Activated naive CD4-positive, alpha-beta T cell treated with anti-CD3 and anti-CD28 coated beads, Interleukin-2, amount 10 ng/mL, durations not matched to agents 7 days and 5 days (primary cell): Measurements from ENCODE around the gene PPIG.
A peak's percentile ranks its signal among the peaks of the same experiment; 100 is the strongest.
"Not testable (repeated sequence)": the region's sequence is repeated elsewhere in the genome, so short reads cannot be mapped to it uniquely, and the experiment has no call there.

ENCODE experiments used
- CTCF ChIA-PET: fragments of 350-600 bp; sonication (Branson Sonifier 250); formaldehyde crosslinking; loops from one replicate; lab custom pipeline; 2021; ENCODE audit warnings: antibody characterized with exemption; lab: Charles Lee
- DNase-seq: peaks from one replicate; pipeline ENCODE4 v3.0.0-alpha.2; 2020
- H3K27ac Mint-ChIP-seq: one replicate; pipeline ENCODE4 v1.8.0; 2021; ENCODE audit warnings: mild to moderate bottlenecking, moderate library complexity, mixed read lengths
- H3K27me3 Mint-ChIP-seq: one replicate; pipeline ENCODE4 v1.8.0; 2021; ENCODE audit warnings: mild to moderate bottlenecking, mixed read lengths
- H3K36me3 Mint-ChIP-seq: one replicate; pipeline ENCODE4 v1.8.0; 2021; ENCODE audit warnings: mixed read lengths
- H3K4me1 Mint-ChIP-seq: one replicate; pipeline ENCODE4 v1.8.0; 2021; ENCODE audit warnings: mixed read lengths
- H3K4me3 Mint-ChIP-seq: one replicate; pipeline ENCODE4 v1.8.0; 2021; ENCODE audit warnings: mild to moderate bottlenecking, moderate library complexity, mixed read lengths
- H3K9me3 Mint-ChIP-seq: one replicate; pipeline ENCODE4 v1.8.0; 2021; ENCODE audit warnings: mixed read lengths

The PPIG gene

DNA sequence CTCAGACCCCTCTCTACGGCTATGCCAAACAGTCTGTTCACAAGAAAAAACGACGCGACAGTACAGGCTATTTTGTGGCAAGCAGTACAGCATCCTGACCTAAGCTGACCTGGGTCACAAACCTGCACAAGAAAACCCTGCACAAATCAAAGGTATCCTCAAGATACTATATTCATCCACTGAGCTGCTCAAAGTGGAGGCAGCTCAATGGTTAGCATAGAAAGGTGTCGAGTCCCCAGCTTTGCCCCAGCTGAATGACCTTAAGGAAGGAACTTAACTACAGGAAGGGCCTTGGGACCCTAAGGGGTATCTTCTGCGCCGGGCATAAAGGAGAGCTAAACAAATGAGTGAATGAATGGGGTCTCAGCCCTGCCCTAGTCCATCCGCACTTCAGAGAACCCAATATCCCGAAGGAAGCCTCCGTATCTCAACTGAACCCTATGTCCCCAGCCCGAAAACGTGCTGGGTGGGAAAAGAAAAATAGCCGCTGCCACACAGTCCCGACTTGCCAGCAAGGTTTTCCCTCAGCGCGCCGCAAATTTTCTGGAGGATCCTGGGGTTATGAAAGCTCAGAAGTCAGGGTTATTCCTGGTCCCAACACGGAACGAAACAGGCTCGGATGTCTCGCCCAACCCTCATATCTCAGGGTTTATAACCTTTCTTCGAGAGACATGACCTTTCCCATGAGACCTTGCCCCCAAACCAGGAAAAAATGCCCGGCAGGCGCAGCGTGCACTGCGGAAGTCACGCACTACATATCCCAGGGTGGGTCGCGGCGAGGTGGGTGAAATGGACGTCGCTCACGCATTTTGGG lies 10.8 kb upstream of the PPIG start, which contains the start of gene FASTKD1:
Gene FASTKD1 (minus strand): TSS at position 706 of the 814 bp plus-strand sequence. CDS start 1,836 bp downstream, outside the sequence.
- peaks cover 34% of the 10 kb centered on the region for H3K4me1 Mint-ChIP-seq
- DNase-seq: peak; percentile 92
- H3K9me3 Mint-ChIP-seq: no peaks in the 10 kb centered on the region
- CTCF ChIA-PET: interaction anchor here (0.6 to 0.7 kb wide), 2 partner anchors 11 to 168 kb away, joined by 3 to 4 read pairs; partner anchors contain the start of gene PPIG
- peak within 1 kb of the TSS; percentile 98 for H3K4me3 Mint-ChIP-seq
- H3K36me3 Mint-ChIP-seq: peaks cover 18% of the 10 kb centered on the region
- H3K27me3 Mint-ChIP-seq: no peaks in the 10 kb centered on the region
- peak within 1 kb of the TSS; percentile 87 for H3K27ac Mint-ChIP-seq

DNA sequence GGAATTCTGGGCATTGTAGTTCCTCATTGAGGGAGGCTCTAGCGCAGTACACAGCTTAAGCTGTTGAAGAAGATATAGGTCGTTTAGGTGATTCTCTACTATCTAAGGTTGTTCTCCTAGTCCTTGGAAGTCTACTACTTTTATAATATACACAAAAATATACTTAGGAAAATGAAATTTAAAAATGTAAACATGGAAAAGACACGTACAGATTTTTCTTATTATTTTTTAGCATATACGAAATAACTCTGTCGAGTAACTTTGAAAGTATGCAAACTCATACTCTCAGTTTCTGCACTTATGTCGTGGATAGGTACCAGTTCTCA lies 10.2 kb upstream of the PPIG start:
- peaks cover 4% of the 10 kb centered on the region for H3K27me3 Mint-ChIP-seq
- peak overlapping the region; percentile 98 for H3K4me3 Mint-ChIP-seq
- CTCF ChIA-PET: interaction anchor here (0.7 kb wide), 1 partner anchor 10 kb away, joined by 4 read pairs; the partner anchor contains the start of gene PPIG
- H3K4me1 Mint-ChIP-seq: peaks cover 34% of the 10 kb centered on the region
- no peak for DNase-seq
- peaks cover 18% of the 10 kb centered on the region for H3K36me3 Mint-ChIP-seq
- peak overlapping the region; percentile 87 for H3K27ac Mint-ChIP-seq
- H3K9me3 Mint-ChIP-seq: no peaks in the 10 kb centered on the region

DNA sequence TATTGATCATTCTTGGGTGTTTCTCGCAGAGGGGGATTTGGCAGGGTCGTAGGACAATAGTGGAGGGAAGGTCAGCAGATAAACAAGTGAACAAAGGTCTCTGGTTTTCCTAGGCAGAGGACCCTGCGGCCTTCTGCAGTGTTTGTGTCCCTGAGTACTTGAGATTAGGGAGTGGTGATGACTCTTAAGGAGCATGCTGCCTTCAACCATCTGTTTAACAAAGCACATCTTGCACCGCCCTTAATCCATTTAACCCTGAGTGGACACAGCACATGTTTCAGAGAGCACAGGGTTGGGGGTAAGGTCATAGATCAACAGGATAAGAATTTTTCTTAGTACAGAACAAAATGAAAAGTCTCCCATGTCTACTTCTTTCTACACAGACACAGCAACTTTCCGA lies 9.6 kb upstream of the PPIG start:
- H3K9me3 Mint-ChIP-seq, DNase-seq, H3K4me3 Mint-ChIP-seq, H3K27ac Mint-ChIP-seq, CTCF ChIA-PET, H3K27me3 Mint-ChIP-seq: not testable (repeated sequence)
- Mint-ChIP-seq H3K4me1 (peaks cover 30% of the 10 kb centered on the region), H3K36me3 (peaks cover 14% of the 10 kb centered on the region)

DNA sequence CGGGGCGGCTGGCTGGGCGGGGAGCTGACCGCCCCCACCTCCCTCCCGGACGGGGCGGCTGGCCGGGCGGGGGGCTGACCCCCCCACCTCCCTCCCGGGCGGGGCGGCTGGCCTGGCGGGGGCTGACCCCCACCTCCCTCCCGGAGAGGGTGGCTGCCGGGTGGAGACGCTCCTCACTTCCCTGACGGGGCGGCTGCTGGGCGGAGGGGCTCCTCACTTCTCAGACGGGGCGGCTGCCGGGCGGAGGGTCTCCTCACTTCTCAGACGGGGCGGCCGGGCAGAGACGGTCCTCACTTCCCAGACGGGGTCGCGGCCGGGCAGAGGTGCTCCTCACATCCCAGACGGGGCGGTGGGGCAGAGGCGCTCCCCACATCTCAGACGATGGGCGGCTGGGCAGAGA lies 8.9 kb upstream of the PPIG start:
- H3K27ac Mint-ChIP-seq: not testable (repeated sequence)

DNA sequence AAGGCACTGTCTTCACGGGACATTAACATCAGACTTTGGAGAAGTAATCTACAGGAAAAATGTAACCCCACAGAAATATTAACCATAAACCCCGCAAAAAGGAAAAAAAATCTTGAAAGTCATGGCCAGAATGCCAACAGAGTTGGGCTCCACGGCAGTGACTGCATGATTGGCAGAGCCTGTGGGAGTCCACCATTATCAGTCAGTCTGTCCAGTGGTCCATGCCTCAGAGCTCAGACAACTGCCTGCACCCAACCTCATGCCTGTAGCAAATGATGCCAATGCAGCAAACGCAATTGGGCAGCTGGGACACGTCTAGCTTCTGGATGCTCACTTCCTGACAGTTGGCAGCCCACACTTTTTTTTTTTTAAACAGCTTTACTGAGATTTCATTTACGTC lies 5.1 kb upstream of the PPIG start:
- H3K27ac Mint-ChIP-seq: no peak overlapping the region
- peaks cover 6% of the 10 kb centered on the region for H3K27me3 Mint-ChIP-seq
- no peak for DNase-seq
- CTCF ChIA-PET: no interaction called here
- no peak overlapping the region for H3K4me3 Mint-ChIP-seq
- peaks cover 5% of the 10 kb centered on the region for H3K4me1 Mint-ChIP-seq
- H3K9me3 Mint-ChIP-seq: peaks cover 14% of the 10 kb centered on the region
- peaks cover 11% of the 10 kb centered on the region for H3K36me3 Mint-ChIP-seq

More for the DNA sequence above, 8.9 kb upstream of the PPIG start:
- CTCF ChIA-PET, DNase-seq, H3K27me3 Mint-ChIP-seq, H3K4me3 Mint-ChIP-seq, H3K36me3 Mint-ChIP-seq, H3K9me3 Mint-ChIP-seq: not testable (repeated sequence)
- peaks cover 24% of the 10 kb centered on the region for H3K4me1 Mint-ChIP-seq

DNA sequence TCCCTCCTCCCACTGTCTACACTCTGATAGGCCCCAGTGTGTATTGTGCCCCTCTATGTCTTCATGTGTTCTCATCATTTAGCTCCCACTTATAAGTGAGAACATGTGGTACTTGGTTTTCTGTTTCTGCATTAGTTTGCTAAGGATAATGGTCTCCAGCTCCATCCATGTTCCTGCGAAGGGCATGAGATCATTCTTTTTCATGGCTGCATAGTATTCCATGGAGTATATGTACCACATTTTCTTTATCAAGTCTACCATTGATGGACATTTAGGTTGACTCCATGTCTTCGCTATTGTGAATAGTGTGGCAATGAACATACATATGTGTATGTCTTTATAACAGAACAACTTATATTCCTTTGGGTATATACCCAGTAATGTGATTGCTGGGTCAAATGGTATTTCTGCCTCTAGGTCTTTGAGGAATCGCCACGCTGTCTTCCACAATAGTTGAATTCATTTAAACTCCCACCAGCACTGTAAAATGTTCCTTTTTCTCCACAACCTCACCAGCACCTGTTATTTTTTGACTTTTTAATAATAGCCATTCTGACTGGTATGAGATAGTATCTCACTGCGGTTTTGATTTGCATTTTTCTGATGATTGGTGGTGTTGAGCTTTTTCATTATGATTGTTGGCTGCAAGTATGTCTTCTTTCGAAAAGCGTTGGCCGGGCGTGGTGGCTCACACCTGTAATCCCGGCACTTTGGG lies 1.4 kb upstream of the PPIG start:
- peaks cover 28% of the 10 kb centered on the region for H3K36me3 Mint-ChIP-seq
- H3K9me3 Mint-ChIP-seq: peaks cover 15% of the 10 kb centered on the region
- CTCF ChIA-PET: interaction anchor here (0.6 kb wide), 1 partner anchor 165 kb away, joined by 3 read pairs; no protein-coding TSS in a partner anchor
- not testable (repeated sequence) for H3K4me3 Mint-ChIP-seq, H3K27me3 Mint-ChIP-seq, H3K27ac Mint-ChIP-seq, DNase-seq
- H3K4me1 Mint-ChIP-seq: peaks cover 25% of the 10 kb centered on the region

DNA sequence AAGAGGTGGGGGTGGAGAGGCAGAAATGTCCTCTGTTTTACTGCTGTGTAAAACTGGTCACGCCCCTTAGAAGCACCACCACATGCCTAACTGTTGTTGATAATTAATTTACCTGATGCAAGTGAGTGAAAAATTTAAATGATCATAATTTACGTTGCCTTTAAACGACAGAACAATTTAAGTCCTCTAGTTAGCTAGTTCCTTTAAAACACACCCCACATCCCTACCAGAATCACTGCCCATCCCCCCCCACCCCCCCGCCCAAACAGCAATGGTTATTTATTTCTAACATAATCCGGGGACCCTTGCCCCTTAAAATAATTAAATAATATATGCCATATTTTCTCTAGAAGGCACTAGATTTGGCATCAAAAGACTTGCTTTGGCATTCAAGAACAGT lies 633 bp upstream of the PPIG start:
- Mint-ChIP-seq H3K4me3 (peak overlapping the region; percentile 97), H3K4me1 (peaks cover 28% of the 10 kb centered on the region), H3K36me3 (peaks cover 29% of the 10 kb centered on the region), H3K9me3 (peaks cover 15% of the 10 kb centered on the region), H3K27ac (peak overlapping the region; percentile 100), H3K27me3 (peaks cover 6% of the 10 kb centered on the region)
- CTCF ChIA-PET: interaction anchor here (0.6 kb wide), 1 partner anchor 10 kb away, joined by 4 read pairs; the partner anchor contains the start of gene FASTKD1
- DNase-seq: no peak

DNA sequence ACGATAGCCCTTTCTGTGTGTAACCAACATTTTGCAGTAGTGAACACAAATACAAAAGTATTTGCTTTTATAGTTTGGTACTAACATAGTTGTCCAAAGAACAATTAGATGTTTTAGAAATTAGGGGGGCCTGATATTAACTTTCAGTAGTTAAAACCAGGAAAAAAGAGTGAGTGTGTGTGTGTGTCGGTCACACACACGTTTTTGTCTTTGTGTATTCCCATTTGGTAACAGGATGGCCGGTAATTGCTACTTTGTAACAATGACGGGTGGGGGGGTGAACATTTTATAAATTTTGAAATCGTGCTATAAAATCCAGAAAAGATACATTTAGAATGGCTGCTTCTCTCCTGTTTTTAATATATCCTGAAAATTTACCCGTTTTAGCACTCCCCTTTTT lies 1.5 kb downstream of the PPIG start:
- Mint-ChIP-seq H3K4me1 (peaks cover 42% of the 10 kb centered on the region), H3K27ac (peak overlapping the region; percentile 100), H3K4me3 (peak overlapping the region; percentile 97), H3K36me3 (peaks cover 30% of the 10 kb centered on the region), H3K27me3 (no peaks in the 10 kb centered on the region), H3K9me3 (peaks cover 15% of the 10 kb centered on the region)
- CTCF ChIA-PET: no interaction called here
- DNase-seq: no peak

DNA sequence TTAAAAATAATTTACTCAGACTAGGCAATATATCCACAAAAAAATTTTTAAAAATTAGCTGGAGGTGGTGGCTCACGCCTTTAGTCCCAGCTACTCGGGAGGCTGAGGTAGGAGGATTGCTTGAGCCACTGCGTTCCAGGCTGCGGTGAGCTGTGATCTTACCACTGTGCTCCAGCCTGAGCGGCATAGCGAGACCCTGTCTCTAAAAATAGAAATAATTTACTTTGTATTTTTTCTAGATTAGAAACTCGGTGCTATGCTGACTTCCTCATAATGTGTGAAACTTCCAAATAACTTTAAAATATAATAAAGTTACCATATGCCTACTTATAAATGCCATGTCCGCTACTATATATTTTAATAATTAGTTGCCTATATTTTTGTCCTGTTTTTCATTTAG lies 6.7 kb downstream of the PPIG start:
- Mint-ChIP-seq H3K9me3 (no peaks in the 10 kb centered on the region), H3K27me3 (no peaks in the 10 kb centered on the region), H3K4me1 (peaks cover 33% of the 10 kb centered on the region), H3K4me3 (no peak overlapping the region), H3K36me3 (peaks cover 11% of the 10 kb centered on the region), H3K27ac (no peak overlapping the region)
- CTCF ChIA-PET: no interaction called here
- DNase-seq: no peak

DNA sequence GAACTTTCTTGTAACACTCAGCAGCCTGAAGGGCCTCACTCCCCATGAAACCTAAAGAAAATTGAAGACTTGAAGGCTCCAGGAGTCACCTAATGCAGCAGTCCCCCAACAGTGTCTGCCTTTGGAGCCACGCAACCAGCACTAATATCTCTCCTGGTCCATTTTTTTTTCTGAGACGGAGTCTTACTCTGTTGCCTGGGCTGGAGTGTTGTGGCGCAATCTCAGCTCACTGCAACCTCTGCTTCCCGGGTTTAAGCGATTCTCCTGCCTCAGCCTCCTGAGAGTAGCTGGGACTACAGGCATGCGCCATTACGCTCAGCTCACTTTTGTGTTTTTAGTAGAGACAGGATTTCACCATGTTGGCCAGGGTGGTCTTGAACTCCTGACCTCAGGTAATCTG lies 12.4 kb downstream of the PPIG start:
- H3K27ac Mint-ChIP-seq: peak overlapping the region; percentile 49
- H3K4me3 Mint-ChIP-seq, DNase-seq, CTCF ChIA-PET, H3K9me3 Mint-ChIP-seq, H3K36me3 Mint-ChIP-seq, H3K27me3 Mint-ChIP-seq, H3K4me1 Mint-ChIP-seq: not testable (repeated sequence)

DNA sequence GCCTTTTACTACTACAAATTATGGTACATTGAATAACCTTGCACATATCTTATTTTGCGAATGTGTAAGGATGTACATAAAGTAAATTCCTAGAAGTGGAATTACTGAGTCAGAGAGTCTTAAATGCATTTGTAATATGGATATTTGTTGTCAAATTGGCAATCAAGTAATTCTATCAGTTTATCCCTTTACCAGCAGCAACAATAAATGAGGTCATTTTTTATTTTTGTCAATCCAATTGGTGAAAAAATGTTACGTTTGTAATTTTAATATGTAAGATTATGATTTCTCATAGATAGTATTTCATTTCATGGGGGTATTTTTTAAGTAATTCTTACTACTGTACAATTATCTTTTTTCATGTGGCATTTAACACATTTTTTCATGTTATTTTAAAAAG lies 14.8 kb downstream of the PPIG start:
- CTCF ChIA-PET: no interaction called here
- no peaks in the 10 kb centered on the region for H3K27me3 Mint-ChIP-seq
- peaks cover 4% of the 10 kb centered on the region for H3K36me3 Mint-ChIP-seq
- DNase-seq: no peak
- no peak overlapping the region for H3K4me3 Mint-ChIP-seq
- no peaks in the 10 kb centered on the region for H3K4me1 Mint-ChIP-seq
- no peak overlapping the region for H3K27ac Mint-ChIP-seq
- H3K9me3 Mint-ChIP-seq: no peaks in the 10 kb centered on the region

DNA sequence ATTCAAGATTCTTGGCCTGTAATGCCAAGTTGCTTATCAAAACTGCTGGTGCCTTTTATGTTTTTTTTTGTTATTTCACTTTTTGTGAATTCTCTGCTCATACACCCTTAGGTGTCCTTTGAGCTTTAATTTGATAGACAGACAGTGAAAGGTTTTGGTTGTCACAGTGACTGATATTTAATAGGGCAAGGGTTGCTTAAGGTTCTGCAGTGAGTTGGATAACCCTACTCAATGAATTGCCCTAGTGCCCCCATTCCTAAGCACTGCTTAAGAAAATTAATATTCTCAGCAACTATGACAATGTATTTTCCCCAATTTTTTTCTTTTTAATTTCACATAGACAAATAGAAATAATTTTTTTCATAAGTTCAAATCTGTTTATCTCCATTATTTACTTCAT lies 15.4 kb downstream of the PPIG start:
- H3K27ac Mint-ChIP-seq: no peak overlapping the region
- no peak for DNase-seq
- H3K4me1 Mint-ChIP-seq: no peaks in the 10 kb centered on the region
- no peaks in the 10 kb centered on the region for H3K27me3 Mint-ChIP-seq
- CTCF ChIA-PET: no interaction called here
- H3K9me3 Mint-ChIP-seq: no peaks in the 10 kb centered on the region
- peaks cover 6% of the 10 kb centered on the region for H3K36me3 Mint-ChIP-seq
- H3K4me3 Mint-ChIP-seq: no peak overlapping the region

DNA sequence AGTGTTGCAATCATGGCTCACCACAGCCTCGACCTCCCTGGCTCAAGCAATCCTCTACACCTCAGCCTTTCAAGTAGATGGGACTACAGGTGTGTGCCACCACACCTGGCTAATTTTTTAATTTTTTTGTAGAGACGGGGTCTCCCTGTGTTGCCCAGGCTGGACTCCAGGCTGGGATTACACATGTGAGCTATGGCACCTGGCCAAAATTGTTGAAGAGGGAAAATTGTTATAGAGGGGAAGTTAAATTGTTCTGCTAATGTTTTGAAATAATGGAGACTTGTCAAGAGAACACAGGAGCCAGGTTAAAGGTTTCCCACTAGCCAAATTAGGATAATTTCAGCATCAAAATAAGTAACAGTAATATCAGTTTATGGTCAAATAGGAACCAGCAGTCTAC lies 25.1 kb downstream of the PPIG start:
- no peak for DNase-seq
- no peak overlapping the region for H3K4me3 Mint-ChIP-seq
- H3K4me1 Mint-ChIP-seq: no peaks in the 10 kb centered on the region
- no peak overlapping the region for H3K27ac Mint-ChIP-seq
- H3K36me3 Mint-ChIP-seq: peaks cover 50% of the 10 kb centered on the region
- no peaks in the 10 kb centered on the region for H3K27me3 Mint-ChIP-seq
- H3K9me3 Mint-ChIP-seq: no peaks in the 10 kb centered on the region
- CTCF ChIA-PET: no interaction called here

DNA sequence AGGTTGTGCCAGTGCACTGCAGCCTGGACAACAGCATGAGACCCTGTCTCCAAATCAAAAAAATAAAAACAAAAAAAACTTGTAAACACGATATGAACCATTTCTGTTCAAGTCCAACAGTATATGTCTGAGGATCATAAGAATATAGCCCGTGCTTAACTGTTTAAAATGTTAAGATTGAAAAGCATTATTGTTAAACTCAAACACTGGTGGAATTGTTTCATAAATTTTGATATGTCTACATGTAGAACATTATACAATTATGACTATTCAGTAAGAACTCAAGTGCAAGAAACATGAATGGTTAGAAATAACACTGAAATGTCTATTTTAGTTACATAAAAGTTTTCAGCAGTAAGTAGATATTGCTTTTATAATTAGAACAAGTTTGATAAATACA lies 29.7 kb downstream of the PPIG start:
- CTCF ChIA-PET: no interaction called here
- Mint-ChIP-seq H3K27ac (no peak overlapping the region), H3K4me1 (no peaks in the 10 kb centered on the region), H3K4me3 (no peak overlapping the region), H3K36me3 (peaks cover 81% of the 10 kb centered on the region), H3K27me3 (no peaks in the 10 kb centered on the region), H3K9me3 (no peaks in the 10 kb centered on the region)
- no peak for DNase-seq

DNA sequence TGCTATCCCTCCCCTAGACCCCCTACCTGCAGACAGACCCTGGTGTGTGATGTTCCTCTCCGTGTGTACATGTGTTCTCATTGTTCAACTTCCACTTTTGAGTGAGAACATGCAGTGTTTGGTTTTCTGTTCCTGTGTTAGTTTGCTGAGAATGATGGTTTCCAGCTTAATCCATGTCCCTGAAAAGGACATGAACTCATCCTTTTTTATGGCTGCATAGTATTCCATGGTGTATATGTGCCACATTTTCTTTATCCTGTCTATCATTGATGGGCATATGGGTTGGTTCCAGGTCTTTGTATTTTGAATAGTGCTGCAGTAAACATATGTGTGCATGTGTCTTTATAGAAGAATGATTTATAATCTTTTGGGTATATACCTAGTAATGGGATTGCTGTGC lies 31.8 kb downstream of the PPIG start:
- H3K27ac Mint-ChIP-seq, CTCF ChIA-PET, DNase-seq, H3K9me3 Mint-ChIP-seq, H3K4me1 Mint-ChIP-seq, H3K4me3 Mint-ChIP-seq, H3K27me3 Mint-ChIP-seq: not testable (repeated sequence)
- H3K36me3 Mint-ChIP-seq: peaks cover 79% of the 10 kb centered on the region
